ENCODE results near the gene CADM1.

Gene CADM1

DNA sequence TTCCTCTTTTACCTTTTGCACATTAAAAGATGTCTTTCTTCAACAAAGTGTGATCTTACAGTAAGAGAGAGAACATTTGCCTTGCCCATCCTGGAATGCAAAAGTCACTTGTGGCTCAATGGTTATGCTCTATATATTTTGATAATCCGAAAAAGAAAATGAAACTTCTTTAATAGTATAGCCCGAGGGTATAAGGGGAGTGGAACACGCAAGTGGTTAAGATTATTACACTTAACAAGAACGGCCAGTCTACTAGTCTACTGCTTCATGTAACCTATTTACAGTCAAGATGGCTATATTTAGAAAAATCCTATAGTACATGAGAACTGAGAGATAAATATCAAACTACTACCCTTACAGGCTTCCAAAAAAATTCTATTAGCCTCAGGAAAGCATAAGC, 86.1 kb downstream of the CADM1 start:
- Histone ChIP-seq H3K4me2 (ENCODE audit: low read length) (no peak overlapping the region), H3K36me3 (ENCODE audit: control insufficient read depth, low read length) (no peaks in the 10 kb centered on the region), H3F3A (ENCODE audit: control insufficient read depth, insufficient read depth) (no peaks in the 10 kb centered on the region), H4K20me1 (ENCODE audit: control insufficient read depth, insufficient read depth, low read depth, low read length) (no peaks in the 10 kb centered on the region), H3K27ac (ENCODE audit: low read depth, low read length) (no peak overlapping the region), H3K9me2 (replicated peaks; ENCODE audit: control insufficient read depth, low read length) (no peaks in the 10 kb centered on the region), H3K27me3 (ENCODE audit: control insufficient read depth, low read length) (peaks cover 3% of the 10 kb centered on the region), H3K9me3 (ENCODE audit: control insufficient read depth, insufficient read depth, low read length) (no peaks in the 10 kb centered on the region; the same call in 1 of the 2 replicates), H3K4me3 (ENCODE audit: low read length) (no peak overlapping the region), H3K79me2 (ENCODE audit: control insufficient read depth, low read length) (no peaks in the 10 kb centered on the region), H3K4me1 (ENCODE audit: control insufficient read depth, low read length) (no peaks in the 10 kb centered on the region)
- TF ChIP-seq EZH2phosphoT487 (IDR thresholded peaks at IDR 0.05; ENCODE audit: borderline replicate concordance, low read length), result no peak
- TF ChIP-seq, protein P1, sequence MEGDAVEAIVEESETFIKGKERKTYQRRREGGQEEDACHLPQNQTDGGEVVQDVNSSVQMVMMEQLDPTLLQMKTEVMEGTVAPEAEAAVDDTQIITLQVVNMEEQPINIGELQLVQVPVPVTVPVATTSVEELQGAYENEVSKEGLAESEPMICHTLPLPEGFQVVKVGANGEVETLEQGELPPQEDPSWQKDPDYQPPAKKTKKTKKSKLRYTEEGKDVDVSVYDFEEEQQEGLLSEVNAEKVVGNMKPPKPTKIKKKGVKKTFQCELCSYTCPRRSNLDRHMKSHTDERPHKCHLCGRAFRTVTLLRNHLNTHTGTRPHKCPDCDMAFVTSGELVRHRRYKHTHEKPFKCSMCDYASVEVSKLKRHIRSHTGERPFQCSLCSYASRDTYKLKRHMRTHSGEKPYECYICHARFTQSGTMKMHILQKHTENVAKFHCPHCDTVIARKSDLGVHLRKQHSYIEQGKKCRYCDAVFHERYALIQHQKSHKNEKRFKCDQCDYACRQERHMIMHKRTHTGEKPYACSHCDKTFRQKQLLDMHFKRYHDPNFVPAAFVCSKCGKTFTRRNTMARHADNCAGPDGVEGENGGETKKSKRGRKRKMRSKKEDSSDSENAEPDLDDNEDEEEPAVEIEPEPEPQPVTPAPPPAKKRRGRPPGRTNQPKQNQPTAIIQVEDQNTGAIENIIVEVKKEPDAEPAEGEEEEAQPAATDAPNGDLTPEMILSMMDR (IDR thresholded peaks at IDR 0.05; ENCODE audit: low read depth, low read length, poor library complexity, severe bottlenecking), result no peak

GRCh38 chr11:115411120-115411519, 93.1 kb downstream of the CADM1 start:
- H3F3A ChIP-seq (ENCODE audit: control insufficient read depth, insufficient read depth), result no peaks in the 10 kb centered on the region
- H3K36me3 ChIP-seq (ENCODE audit: control insufficient read depth, low read length), result no peaks in the 10 kb centered on the region
- H3K4me3 ChIP-seq (ENCODE audit: low read length), result no peak overlapping the region
- H3K9me2 ChIP-seq (replicated peaks; ENCODE audit: control insufficient read depth, low read length), result no peaks in the 10 kb centered on the region
- no peaks in the 10 kb centered on the region for H3K4me1 ChIP-seq (ENCODE audit: control insufficient read depth, low read length)
- no peaks in the 10 kb centered on the region; the same call in 1 of the 2 replicates for H3K27me3 ChIP-seq (ENCODE audit: control insufficient read depth, low read length)
- no peak overlapping the region for H3K27ac ChIP-seq (ENCODE audit: low read depth, low read length)
- no peaks in the 10 kb centered on the region for H3K9me3 ChIP-seq (ENCODE audit: control insufficient read depth, insufficient read depth, low read length)
- no peak overlapping the region for H3K4me2 ChIP-seq (ENCODE audit: low read length)
- H3K79me2 ChIP-seq (ENCODE audit: control insufficient read depth, low read length), result no peaks in the 10 kb centered on the region
- H4K20me1 ChIP-seq (ENCODE audit: control insufficient read depth, insufficient read depth, low read depth, low read length), result no peaks in the 10 kb centered on the region
- no peak for TF ChIP-seq EZH2phosphoT487 (IDR thresholded peaks at IDR 0.05; ENCODE audit: borderline replicate concordance, low read length)
- TF ChIP-seq, protein P1 (IDR thresholded peaks at IDR 0.05; ENCODE audit: low read depth, low read length, poor library complexity, severe bottlenecking), result no peak

DNA sequence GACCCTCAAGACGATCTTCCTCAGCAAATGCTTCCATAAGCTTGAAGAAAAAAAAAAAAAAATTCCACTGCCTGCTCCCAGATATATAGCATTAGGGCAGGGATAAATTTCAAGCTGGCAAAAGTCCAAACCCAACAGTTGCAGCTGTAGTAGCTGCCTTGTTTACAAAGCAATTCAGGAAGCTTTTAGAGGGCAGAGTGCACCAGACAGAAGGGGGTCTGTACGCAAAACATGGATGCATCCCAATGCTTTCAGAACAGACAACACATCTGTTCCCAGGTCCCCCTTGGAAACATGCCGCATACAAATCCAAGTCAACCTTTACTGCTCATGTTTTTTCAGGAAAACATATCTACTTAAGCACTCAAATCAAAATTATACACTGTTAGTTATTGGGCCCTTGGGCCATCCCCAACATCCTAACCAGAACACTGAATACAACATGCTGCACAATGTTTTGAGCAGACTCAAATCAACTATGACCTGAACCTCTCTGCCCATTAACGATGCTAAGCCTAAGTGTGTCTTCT, 94.5 kb downstream of the CADM1 start:
- no peaks in the 10 kb centered on the region for H3K79me2 ChIP-seq (ENCODE audit: control insufficient read depth, low read length)
- H3K27ac ChIP-seq (ENCODE audit: low read depth, low read length), result no peak overlapping the region
- no peaks in the 10 kb centered on the region for H3K36me3 ChIP-seq (ENCODE audit: control insufficient read depth, low read length)
- TF ChIP-seq, protein P1 (IDR thresholded peaks at IDR 0.05; ENCODE audit: low read depth, low read length, poor library complexity, severe bottlenecking), result no peak
- no peak for TF ChIP-seq EZH2phosphoT487 (IDR thresholded peaks at IDR 0.05; ENCODE audit: borderline replicate concordance, low read length)
- no peaks in the 10 kb centered on the region for H4K20me1 ChIP-seq (ENCODE audit: control insufficient read depth, insufficient read depth, low read depth, low read length)
- H3K27me3 ChIP-seq (ENCODE audit: control insufficient read depth, low read length), result no peaks in the 10 kb centered on the region; the same call in 1 of the 2 replicates
- no peak overlapping the region for H3K4me2 ChIP-seq (ENCODE audit: low read length)
- no peaks in the 10 kb centered on the region for H3F3A ChIP-seq (ENCODE audit: control insufficient read depth, insufficient read depth)
- no peak overlapping the region for H3K4me3 ChIP-seq (ENCODE audit: low read length)
- no peaks in the 10 kb centered on the region for H3K9me3 ChIP-seq (ENCODE audit: control insufficient read depth, insufficient read depth, low read length)
- no peaks in the 10 kb centered on the region for H3K9me2 ChIP-seq (replicated peaks; ENCODE audit: control insufficient read depth, low read length)
- no peaks in the 10 kb centered on the region for H3K4me1 ChIP-seq (ENCODE audit: control insufficient read depth, low read length)
